HG02840 (cell line): Measurements from ENCODE around the gene MAGEA9B.
"Not testable (repeated sequence)": the region's sequence is repeated elsewhere in the genome, so short reads cannot be mapped to it uniquely, and the experiment has no call there.

ENCODE experiments used
- ATAC-seq: cut with Tn5 transposase; IDR thresholded peaks from one replicate; pipeline ENCODE4 v1.9.1; 2021; ENCODE audit warnings: mild to moderate bottlenecking, moderate library complexity, moderate number of reproducible peaks; ENCODE audit not compliant: unreplicated experiment, low FRiP score

MAGEA9B gene

DNA sequence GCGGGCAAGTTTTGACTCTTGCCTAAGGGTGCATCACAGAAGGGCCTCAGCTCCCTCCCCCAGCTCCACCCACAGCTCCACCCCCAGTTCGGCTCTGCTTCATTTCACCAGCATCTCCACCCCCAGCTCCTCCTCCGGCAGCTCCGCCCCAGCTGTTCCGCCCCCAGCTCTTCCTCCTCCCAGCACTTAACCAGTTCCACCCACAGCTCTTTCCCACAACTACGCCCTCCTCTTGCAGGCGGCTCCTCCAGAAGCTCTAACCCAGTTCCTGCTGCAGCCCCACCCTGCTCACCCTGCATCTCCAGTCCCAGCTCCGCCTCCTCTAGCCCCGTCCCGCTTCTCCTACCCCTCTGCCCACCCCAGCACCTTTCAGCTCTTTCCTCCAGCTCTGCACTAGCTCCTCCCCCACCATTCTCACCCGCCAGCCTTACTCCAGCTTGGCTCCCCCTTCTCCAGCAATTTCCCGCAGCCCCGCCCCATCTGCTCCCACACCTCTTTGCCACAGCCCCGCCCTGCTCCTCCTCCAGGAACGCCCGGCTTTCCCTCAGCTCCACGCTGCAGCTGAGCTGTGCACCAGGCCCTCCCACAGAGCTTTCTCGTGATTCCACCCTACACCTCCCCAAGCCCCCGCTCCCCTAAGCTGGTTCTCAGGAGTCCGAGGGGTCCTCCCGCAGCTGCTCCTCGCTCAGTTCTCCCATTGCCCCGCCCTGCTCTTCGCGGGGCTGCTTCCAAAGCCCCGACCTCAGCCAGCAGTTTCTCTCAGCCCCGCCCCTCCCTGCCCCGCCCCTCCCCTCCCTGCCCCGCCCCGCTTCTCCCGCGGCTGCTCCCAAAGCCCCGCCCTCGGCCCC is 47.8 kb downstream of the MAGEA9B start:
- ATAC-seq: peak; percentile 46

- not testable (repeated sequence) for ATAC-seq
Measured at GRCh38 chrX:149537474-149537873, 49.8 kb downstream of the MAGEA9B start.

GRCh38 chrX:149534926-149535602 is 52.2 kb downstream of the MAGEA9B start:
- ATAC-seq: not testable (repeated sequence)

DNA sequence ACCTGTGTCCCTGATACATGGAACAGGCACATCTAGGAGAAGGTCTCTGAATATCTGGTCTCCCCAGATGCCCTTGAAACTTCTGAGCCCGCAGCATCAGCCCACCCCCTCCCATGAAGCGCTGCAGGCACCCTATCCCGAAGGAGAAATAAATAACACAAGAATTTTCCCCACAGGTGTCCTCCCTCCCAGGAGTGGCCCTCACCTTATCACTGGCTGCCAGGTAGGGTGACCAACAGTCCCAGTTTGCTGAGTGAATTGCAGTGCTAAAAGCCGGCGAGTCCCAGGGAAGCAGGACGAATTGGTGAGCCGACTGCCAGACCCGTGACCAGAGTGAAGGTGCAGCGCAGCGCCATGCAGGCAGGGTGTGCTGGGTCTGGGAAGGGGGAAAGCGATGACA is 53.3 kb downstream of the MAGEA9B start:
- ATAC-seq: not testable (repeated sequence)

DNA sequence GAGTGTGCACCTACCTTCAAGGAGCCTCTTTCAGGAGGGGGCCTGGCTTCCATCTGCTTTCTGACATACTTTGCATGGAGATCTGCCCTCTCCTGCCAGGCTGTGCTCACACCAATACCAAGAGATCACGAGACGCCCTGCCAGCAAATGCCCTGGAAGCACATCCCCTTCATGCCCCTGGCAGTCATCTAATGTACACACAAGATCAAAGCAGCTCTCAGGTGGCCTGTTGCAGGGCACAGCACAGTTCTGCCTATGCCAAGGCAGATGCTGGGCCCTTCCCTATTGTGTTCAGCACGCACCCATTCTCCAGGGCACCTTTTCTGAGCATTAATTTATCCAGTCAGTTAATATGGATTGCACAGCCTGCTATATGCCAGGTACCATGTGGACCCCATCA is 54.4 kb downstream of the MAGEA9B start:
- ATAC-seq: not testable (repeated sequence)
